ENCODE data around the gene SMURF1.

DNA sequence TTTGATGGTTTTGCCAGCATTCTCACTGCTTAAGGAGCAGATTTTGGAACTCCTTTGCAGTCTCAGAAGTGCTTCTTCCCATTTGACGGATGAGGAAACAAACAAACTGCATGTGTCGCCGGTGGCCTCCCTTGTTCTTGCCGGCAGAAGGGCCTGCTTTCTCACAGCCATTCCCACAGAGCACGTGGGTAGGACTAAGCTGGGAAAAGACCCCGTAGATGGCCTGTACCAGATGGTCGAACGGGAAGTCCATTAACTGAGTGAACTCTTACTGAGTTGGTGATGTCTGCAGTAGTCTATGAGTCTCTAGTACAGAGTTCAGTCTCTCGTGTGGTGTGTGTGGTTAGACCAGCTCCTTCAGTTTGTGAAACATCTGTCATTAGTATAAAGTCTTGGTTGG is 133.6 kb downstream of the SMURF1 start:
- no peak for TF ChIP-seq CTCF (IDR thresholded peaks at IDR 0.05)
- TF ChIP-seq ZFX (IDR thresholded peaks at IDR 0.05; ENCODE audit: borderline replicate concordance): no peak
